Right lobe of liver (tissue), 4 donors: ENCODE measurements around the gene MCTP1.

Source experiments
- POLR2A ChIP-seq: fragments of 450-650 bp; IDR thresholded peaks from one replicate; pipeline ENCODE4 v1.6.1; 2017; ENCODE audit warnings: antibody characterized with exemption, mild to moderate bottlenecking
- TF ChIP-seq, protein P1 (sequence below), 4 donors: fragments of 200-600 bp in 3 of 4; fragments of 450-650 bp in 1 of 4; IDR thresholded peaks; one replicate each; pipeline versions ENCODE4 v1.5.1 to v1.8.0; 2016 to 2022; ENCODE audit warnings: antibody characterized with exemption in 4 of 4, mild to moderate bottlenecking in 2 of 4
- donor health status: DM: no; HTN: no; CAD: no.
- donor health status: DM: no; HTN: no; CAD: no.
- donor health status: DM: no; HTN: yes; CAD: no.

DNA sequence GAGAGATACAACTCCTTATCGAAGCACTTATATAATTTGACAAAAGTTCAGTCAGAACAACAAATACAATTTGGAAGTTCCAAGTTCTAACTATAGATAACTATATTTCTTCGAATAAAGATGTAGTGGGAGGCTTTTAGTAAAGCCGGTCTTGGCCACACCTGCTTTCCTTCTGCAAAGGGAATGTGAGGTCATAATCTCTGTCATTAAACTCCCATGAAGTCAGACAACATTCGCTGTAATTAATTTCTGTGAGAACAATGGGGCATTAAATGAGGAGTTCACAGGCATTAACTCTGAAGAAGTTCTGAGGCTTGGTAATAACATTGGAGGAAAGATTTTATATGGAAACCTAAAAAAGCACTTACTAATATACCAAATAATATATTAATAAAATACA, 67.5 kb downstream of the MCTP1 start:
- TF ChIP-seq, protein P1, sequence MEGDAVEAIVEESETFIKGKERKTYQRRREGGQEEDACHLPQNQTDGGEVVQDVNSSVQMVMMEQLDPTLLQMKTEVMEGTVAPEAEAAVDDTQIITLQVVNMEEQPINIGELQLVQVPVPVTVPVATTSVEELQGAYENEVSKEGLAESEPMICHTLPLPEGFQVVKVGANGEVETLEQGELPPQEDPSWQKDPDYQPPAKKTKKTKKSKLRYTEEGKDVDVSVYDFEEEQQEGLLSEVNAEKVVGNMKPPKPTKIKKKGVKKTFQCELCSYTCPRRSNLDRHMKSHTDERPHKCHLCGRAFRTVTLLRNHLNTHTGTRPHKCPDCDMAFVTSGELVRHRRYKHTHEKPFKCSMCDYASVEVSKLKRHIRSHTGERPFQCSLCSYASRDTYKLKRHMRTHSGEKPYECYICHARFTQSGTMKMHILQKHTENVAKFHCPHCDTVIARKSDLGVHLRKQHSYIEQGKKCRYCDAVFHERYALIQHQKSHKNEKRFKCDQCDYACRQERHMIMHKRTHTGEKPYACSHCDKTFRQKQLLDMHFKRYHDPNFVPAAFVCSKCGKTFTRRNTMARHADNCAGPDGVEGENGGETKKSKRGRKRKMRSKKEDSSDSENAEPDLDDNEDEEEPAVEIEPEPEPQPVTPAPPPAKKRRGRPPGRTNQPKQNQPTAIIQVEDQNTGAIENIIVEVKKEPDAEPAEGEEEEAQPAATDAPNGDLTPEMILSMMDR (IDR thresholded peaks at IDR 0.05) = no peak
- TF ChIP-seq POLR2A = no peak
